A549 (cell line): ENCODE results near the gene TLCD3B. TPM values are rescaled to one million over a fixed set of nuclear protein-coding genes. Genes with fewer than 3 reads are reported as not detected.

Experiments
- ATAC-seq, 2 experiments: fragments of 200-7000 bp in 1 of 2; fragments of >200 bp in 1 of 2; cut with Nextera tagmentation in 1 of 2; cut with Tn5 transposase in 1 of 2; 3 replicates each; pipeline versions ENCODE4 v1.8.0 to v1.9.1; 2018 to 2020; ENCODE audit warnings: mild to moderate bottlenecking in 1 of 2, moderate library complexity in 1 of 2
- CTCF ChIA-PET: fragments of 300-600 bp; sonication (Branson Sonifier 250); formaldehyde crosslinking; extraction: SDS; loops from one replicate; lab custom pipeline; 2021; ENCODE audit warnings: antibody characterized with exemption, inconsistent platforms; lab: Yijun Ruan, JAX
- POLR2A ChIA-PET: fragments of 350-600 bp; formaldehyde crosslinking; extraction: SDS; loops from one replicate; lab custom pipeline; 2021; ENCODE audit warnings: antibody characterized with exemption, inconsistent platforms; lab: Yijun Ruan, JAX
- DNase-seq, 2 experiments: peaks; one replicate each; pipeline versions ENCODE4 v3.0.0 to v3.0.0-alpha.2; 2011 to 2016; ENCODE audit warnings: low read depth in 1 of 2, low spot score in 1 of 2
- FAIRE-seq: peaks from 2 replicates; lab custom pipeline; 2011; peaks lifted over from hg19 to GRCh38; lab: Jason Lieb, UNC
- H3K27ac ChIP-seq, 2 experiments: fragments of >200 bp; sonication (Bioruptor Twin); formaldehyde crosslinking; 3 replicates each; pipeline ENCODE4 v1.5.1; 2016 to 2017
- H3K4me1 ChIP-seq: fragments of >200 bp; sonication (Bioruptor Twin); formaldehyde crosslinking; 3 replicates; pipeline ENCODE4 v1.6.1; 2016
- H3K4me2 ChIP-seq: fragments of >200 bp; sonication (Bioruptor Twin); formaldehyde crosslinking; 3 replicates; pipeline ENCODE4 v1.6.1; 2016
- H3K4me3 ChIP-seq: fragments of >200 bp; sonication (Bioruptor Twin); formaldehyde crosslinking; 3 replicates; pipeline ENCODE4 v1.5.1; 2016
- H3K9me3 ChIP-seq: fragments of >200 bp; sonication (Bioruptor Twin); formaldehyde crosslinking; 3 replicates; pipeline ENCODE4 v1.6.1; 2016
- BHLHE40 ChIP-seq: IDR thresholded peaks from 2 replicates; pipeline ENCODE4 v1.6.1; 2012; ENCODE audit warnings: low read depth, low read length, inconsistent platforms
- CBX8 ChIP-seq: fragments of 200-600 bp; sonication (generic); IDR thresholded peaks from 2 replicates; pipeline ENCODE4 v1.6.1; 2016
- CEBPB ChIP-seq, 2 experiments: fragments of >200 bp in 1 of 2; sonication (Bioruptor Twin) in 1 of 2; formaldehyde crosslinking in 1 of 2; IDR thresholded peaks; 2 replicates each; pipeline ENCODE4 v1.6.1; 2012 to 2016
- CHD2 ChIP-seq: fragments of 150-350 bp; IDR thresholded peaks from 2 replicates; pipeline ENCODE4 v1.6.1; 2014; ENCODE audit warnings: low read length; ENCODE audit not compliant: partially characterized antibody
- CHD4 ChIP-seq: fragments of 200-600 bp; sonication (generic); IDR thresholded peaks from 2 replicates; pipeline ENCODE4 v1.6.1; 2016; ENCODE audit warnings: antibody characterized with exemption, mild to moderate bottlenecking, borderline replicate concordance
- EP300 ChIP-seq, 2 experiments: fragments of >200 bp; sonication (Bioruptor Twin); formaldehyde crosslinking; IDR thresholded peaks; 2 replicates in 1 of 2; 3 replicates in 1 of 2; pipeline ENCODE4 v1.6.1; 2016 to 2017
- FOSB ChIP-seq: fragments of 250-450 bp; sonication (Bioruptor Pico); IDR thresholded peaks from 2 replicates; pipeline ENCODE4 v1.5.0; 2020; ENCODE audit warnings: mild to moderate bottlenecking, moderate library complexity
- FOXS1 ChIP-seq: fragments of 250-450 bp; sonication (Bioruptor Pico); IDR thresholded peaks from 2 replicates; pipeline ENCODE4 v1.5.0; 2020; ENCODE audit warnings: mild to moderate bottlenecking, moderate library complexity
- GATA3 ChIP-seq: IDR thresholded peaks from 2 replicates; pipeline ENCODE4 v1.6.1; 2012; ENCODE audit warnings: borderline replicate concordance
- HEYL ChIP-seq: fragments of 250-450 bp; sonication (Bioruptor Pico); IDR thresholded peaks from 2 replicates; pipeline ENCODE4 v1.8.0; 2021; ENCODE audit warnings: mild to moderate bottlenecking, moderate library complexity
- HOXA7 ChIP-seq: fragments of 250-450 bp; sonication (Bioruptor Pico); IDR thresholded peaks from 2 replicates; pipeline ENCODE4 v1.5.0; 2020; ENCODE audit warnings: mild to moderate bottlenecking, moderate library complexity
- JUNB ChIP-seq: fragments of >200 bp; sonication (Bioruptor Twin); formaldehyde crosslinking; IDR thresholded peaks from 2 replicates; pipeline ENCODE4 v1.6.1; 2016
- MAFK ChIP-seq: fragments of 450-650 bp; IDR thresholded peaks from 2 replicates; pipeline ENCODE4 v1.6.1; 2014; ENCODE audit not compliant: partially characterized antibody
- MYC ChIP-seq: IDR thresholded peaks from 2 replicates; pipeline ENCODE4 v1.6.1; 2012; ENCODE audit warnings: mild to moderate bottlenecking, inconsistent platforms, low read length, improper control_type of control experiment, borderline replicate concordance
- NPAS2 ChIP-seq: fragments of 250-450 bp; sonication (Bioruptor Pico); IDR thresholded peaks from 2 replicates; pipeline ENCODE4 v1.8.0; 2022; ENCODE audit warnings: mild to moderate bottlenecking, moderate library complexity, borderline replicate concordance
- NR3C1 ChIP-seq: fragments of >200 bp; sonication (Bioruptor Twin); formaldehyde crosslinking; IDR thresholded peaks from 3 replicates; pipeline ENCODE4 v1.6.1; 2017
- RNF2 ChIP-seq: fragments of 200-600 bp; sonication (generic); IDR thresholded peaks from 2 replicates; pipeline ENCODE4 v1.6.1; 2016; ENCODE audit warnings: low read depth, mild to moderate bottlenecking, antibody characterized with exemption, moderate library complexity, borderline replicate concordance
- SREBF2 ChIP-seq: fragments of 450-650 bp; IDR thresholded peaks from 2 replicates; pipeline ENCODE4 v1.6.1; 2014; ENCODE audit warnings: mild to moderate bottlenecking, moderate library complexity
- TFCP2L1 ChIP-seq: fragments of 250-450 bp; sonication (Bioruptor Pico); IDR thresholded peaks from 2 replicates; pipeline ENCODE4 v1.5.0; 2021; ENCODE audit warnings: mild to moderate bottlenecking
- ZC3H11A ChIP-seq: fragments of 450-650 bp; IDR thresholded peaks from 2 replicates; pipeline ENCODE4 v1.6.1; 2014; ENCODE audit warnings: antibody characterized with exemption, mild to moderate bottlenecking
- ZNF302 ChIP-seq: fragments of 250-450 bp; sonication (Bioruptor Pico); IDR thresholded peaks from 2 replicates; pipeline ENCODE4 v1.9.0; 2021; ENCODE audit warnings: inconsistent platforms, mild to moderate bottlenecking, moderate library complexity
- WGBS: methylation state at CpG from one replicate; pipeline ENCODE4 v1.1.6; 2017; ENCODE audit errors: missing lambda C conversion rate; 5-methylcytosine and 5-hydroxymethylcytosine counted together
- polyA plus RNA-seq, 4 experiments: library from polyadenylated mRNA; depleted of rRNA in 3 of 4; stranded (reverse); fragments of >200 nt; fragmentation: RNase III in 1 of 4; extraction: RNeasy Plus Mini Kit Qiagen cat#74134 plus additional on column Dnase treatment in 1 of 4; gene quantifications; 2 replicates in 3 of 4; 3 replicates in 1 of 4; pipeline ENCODE4 v1.2.3, GENCODE V29; 2011 to 2017
- TF ChIP-seq, protein P1 (sequence below): fragments of 250-450 bp; sonication (Bioruptor Pico); IDR thresholded peaks from 2 replicates; pipeline ENCODE4 v1.5.0; 2020; ENCODE audit warnings: low read depth, mild to moderate bottlenecking, moderate library complexity
- TF ChIP-seq, protein P2 (sequence below): fragments of 450-650 bp; IDR thresholded peaks from 2 replicates; pipeline ENCODE4 v1.6.1; 2014; ENCODE audit warnings: antibody characterized with exemption
- TF ChIP-seq, protein P3 (sequence below): IDR thresholded peaks from 2 replicates; pipeline ENCODE4 v1.6.1; 2012; ENCODE audit warnings: low read depth, borderline replicate concordance

Gene TLCD3B
- polyA plus RNA-seq, 2 of the 4 experiments (the other 2 are of a cell fraction) = 0.30 to 0.68 TPM

DNA sequence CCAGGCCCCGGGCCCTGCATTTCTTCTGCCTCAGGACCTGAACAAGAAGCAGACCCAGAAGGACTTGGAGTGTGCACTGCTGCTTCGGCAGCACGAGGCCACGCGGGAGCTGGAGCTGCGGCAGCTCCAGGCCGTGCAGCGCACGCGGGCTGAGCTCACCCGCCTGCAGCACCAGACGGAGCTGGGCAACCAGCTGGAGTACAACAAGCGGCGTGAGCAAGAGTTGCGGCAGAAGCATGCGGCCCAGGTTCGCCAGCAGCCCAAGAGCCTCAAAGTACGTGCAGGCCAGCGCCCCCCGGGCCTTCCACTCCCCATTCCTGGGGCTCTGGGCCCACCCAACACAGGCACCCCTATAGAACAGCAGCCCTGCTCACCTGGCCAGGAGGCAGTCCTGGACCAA lies 44.8 kb downstream of the TLCD3B start:
- Histone ChIP-seq H3K4me1 (no peaks in the 10 kb centered on the region), H3K27ac (no peak overlapping the region), H3K9me3 (no peaks in the 10 kb centered on the region), H3K4me3 (no peak overlapping the region), H3K4me2 (no peak overlapping the region)
- CTCF ChIA-PET = interaction anchor here (0.7 to 5.3 kb wide), 2 partner anchors 19 to 169 kb away, joined by 3 to 22 read pairs; no protein-coding TSS in a partner anchor
- TF ChIP-seq MAFK = no peak
- POLR2A ChIA-PET = no interaction called here
- FAIRE-seq (no peak), ATAC-seq (no peak), DNase-seq (no peak)
- WGBS = 94% methylated on average over 20 of the region's 20 CpGs

DNA sequence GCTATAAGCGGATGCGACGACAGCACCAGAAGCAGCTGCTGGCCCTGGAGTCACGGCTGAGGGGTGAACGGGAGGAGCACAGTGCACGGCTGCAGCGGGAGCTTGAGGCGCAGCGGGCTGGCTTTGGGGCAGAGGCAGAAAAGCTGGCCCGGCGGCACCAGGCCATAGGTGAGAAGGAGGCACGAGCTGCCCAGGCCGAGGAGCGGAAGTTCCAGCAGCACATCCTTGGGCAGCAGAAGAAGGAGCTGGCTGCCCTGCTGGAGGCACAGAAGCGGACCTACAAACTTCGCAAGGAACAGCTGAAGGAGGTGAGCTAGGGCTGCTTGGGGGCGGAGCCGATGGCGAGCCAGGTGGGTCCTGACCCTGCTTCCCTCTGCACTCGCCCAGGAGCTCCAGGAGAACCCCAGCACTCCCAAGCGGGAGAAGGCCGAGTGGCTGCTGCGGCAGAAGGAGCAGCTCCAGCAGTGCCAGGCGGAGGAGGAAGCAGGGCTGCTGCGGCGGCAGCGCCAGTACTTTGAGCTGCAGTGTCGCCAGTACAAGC lies 45.7 kb downstream of the TLCD3B start:
- no peaks in the 10 kb centered on the region for H3K9me3 ChIP-seq
- WGBS = 98% methylated on average over 27 of the region's 28 CpGs
- H3K4me2 ChIP-seq = no peak overlapping the region
- ChIA-PET CTCF (interaction anchor here (0.6 to 5.3 kb wide), 5 partner anchors 10 to 169 kb away, joined by 3 to 22 read pairs (median 3); partner anchors contain the start of gene C16orf92), POLR2A (interaction anchor here (1.0 to 1.2 kb wide), 3 partner anchors 8 to 161 kb away, joined by 3 to 6 read pairs (median 3); partner anchors contain the start of gene TAOK2)
- DNase-seq (no peak), ATAC-seq (no peak), FAIRE-seq (no peak)
- TF ChIP-seq NR3C1 = no peak
- no peak for TF ChIP-seq CHD2
- no peak for TF ChIP-seq SREBF2
- no peak for TF ChIP-seq RNF2
- TF ChIP-seq CBX8 = no peak
- no peak for TF ChIP-seq JUNB
- no peak for TF ChIP-seq ZC3H11A
- no peak for TF ChIP-seq EP300 (IDR thresholded peaks at IDR 0.05)
- no peak for TF ChIP-seq MYC
- no peaks in the 10 kb centered on the region for H3K4me1 ChIP-seq
- H3K4me3 ChIP-seq = no peak overlapping the region
- no peak overlapping the region for H3K27ac ChIP-seq

DNA sequence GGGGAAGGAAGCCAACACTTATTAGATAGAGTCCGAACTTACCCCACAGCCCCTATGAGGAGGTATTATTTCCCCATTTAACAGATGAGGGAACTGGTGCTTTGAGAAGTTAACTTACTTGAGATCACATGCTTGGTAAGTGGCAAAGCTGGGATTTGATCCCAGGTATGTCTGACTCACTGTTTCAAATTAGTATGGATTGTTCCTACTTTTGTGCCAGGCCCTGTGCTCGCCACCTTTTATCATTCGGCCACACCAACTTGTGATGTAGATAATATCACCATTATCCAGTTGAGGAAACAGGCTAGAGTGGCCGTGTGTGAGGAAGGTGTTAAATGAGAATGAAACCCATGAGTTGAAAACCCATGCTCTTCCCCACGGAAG lies 46.3 kb downstream of the TLCD3B start:
- ChIA-PET CTCF (interaction anchor here (0.6 to 5.3 kb wide), 4 partner anchors 9 to 47 kb away, joined by 3 to 22 read pairs (median 4); partner anchors contain the start of gene C16orf92), POLR2A (interaction anchor here (1.1 to 1.2 kb wide), 2 partner anchors 9 to 161 kb away, joined by 3 read pairs; no protein-coding TSS in a partner anchor)
- no peaks in the 10 kb centered on the region for H3K4me1 ChIP-seq
- ATAC-seq (no peak), FAIRE-seq (no peak), DNase-seq (no peak)
- TF ChIP-seq ZNF302 (CRISPR knock-in tag) = no peak
- no peak for TF ChIP-seq FOSB
- TF ChIP-seq BHLHE40 = no peak
- no peak for TF ChIP-seq CHD2
- TF ChIP-seq HEYL = no peak
- no peak for TF ChIP-seq HOXA7
- no peak for TF ChIP-seq TFCP2L1 (CRISPR knock-in tag)
- TF ChIP-seq GATA3 = no peak
- no peaks in the 10 kb centered on the region for H3K9me3 ChIP-seq
- no peak overlapping the region for H3K4me2 ChIP-seq
- H3K27ac ChIP-seq = no peak overlapping the region
- no peak overlapping the region for H3K4me3 ChIP-seq
- 90% methylated on average over 5 of the region's 5 CpGs for WGBS

DNA sequence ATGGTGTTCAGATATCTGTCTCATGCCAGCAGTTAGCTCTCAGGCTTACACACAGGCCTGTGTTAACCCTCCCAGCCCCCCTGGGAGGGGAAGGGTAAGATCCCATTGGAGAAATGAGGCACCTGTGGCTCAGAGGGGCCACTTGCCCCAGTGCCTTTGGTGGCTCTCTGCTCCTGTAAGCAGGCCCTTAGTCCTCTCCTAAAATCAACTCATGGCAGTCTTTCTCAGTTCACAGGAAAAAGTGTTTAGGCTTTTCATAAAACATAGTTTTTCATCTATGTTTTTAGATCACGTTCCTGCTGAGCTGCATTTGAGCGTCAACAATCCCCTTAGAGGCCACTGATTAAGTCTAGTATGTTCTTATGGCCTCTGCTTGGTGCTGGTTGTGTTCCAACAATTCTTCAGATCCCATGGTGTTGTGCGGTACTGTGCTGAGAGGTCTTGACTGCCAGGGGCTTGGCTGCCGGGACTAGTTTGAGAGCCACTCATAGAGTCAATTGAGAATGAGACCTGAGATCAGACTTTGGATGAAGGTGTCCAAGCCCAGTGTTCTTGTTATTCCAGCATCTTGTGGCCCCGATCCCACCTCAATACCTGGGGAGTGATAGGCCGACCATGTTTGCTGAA lies 46.8 kb downstream of the TLCD3B start:
- POLR2A ChIA-PET = no interaction called here
- Histone ChIP-seq H3K4me3 (no peak overlapping the region), H3K4me1 (no peaks in the 10 kb centered on the region), H3K4me2 (no peak overlapping the region), H3K27ac (no peak overlapping the region), H3K9me3 (no peaks in the 10 kb centered on the region)
- TF ChIP-seq FOXS1 (no peak), CEBPB (IDR thresholded peaks at IDR 0.05) (no peak), CBX8 (no peak), NPAS2 (CRISPR knock-in tag) (no peak), MAFK (no peak), CHD4 (no peak), BHLHE40 (no peak), ZNF302 (CRISPR knock-in tag) (no peak)
- TF ChIP-seq, protein P1, sequence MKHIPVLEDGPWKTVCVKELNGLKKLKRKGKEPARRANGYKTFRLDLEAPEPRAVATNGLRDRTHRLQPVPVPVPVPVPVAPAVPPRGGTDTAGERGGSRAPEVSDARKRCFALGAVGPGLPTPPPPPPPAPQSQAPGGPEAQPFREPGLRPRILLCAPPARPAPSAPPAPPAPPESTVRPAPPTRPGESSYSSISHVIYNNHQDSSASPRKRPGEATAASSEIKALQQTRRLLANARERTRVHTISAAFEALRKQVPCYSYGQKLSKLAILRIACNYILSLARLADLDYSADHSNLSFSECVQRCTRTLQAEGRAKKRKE (CRISPR knock-in tag) = no peak
- TF ChIP-seq, protein P2, sequence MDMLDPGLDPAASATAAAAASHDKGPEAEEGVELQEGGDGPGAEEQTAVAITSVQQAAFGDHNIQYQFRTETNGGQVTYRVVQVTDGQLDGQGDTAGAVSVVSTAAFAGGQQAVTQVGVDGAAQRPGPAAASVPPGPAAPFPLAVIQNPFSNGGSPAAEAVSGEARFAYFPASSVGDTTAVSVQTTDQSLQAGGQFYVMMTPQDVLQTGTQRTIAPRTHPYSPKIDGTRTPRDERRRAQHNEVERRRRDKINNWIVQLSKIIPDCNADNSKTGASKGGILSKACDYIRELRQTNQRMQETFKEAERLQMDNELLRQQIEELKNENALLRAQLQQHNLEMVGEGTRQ = no peak
- TF ChIP-seq, protein P3, sequence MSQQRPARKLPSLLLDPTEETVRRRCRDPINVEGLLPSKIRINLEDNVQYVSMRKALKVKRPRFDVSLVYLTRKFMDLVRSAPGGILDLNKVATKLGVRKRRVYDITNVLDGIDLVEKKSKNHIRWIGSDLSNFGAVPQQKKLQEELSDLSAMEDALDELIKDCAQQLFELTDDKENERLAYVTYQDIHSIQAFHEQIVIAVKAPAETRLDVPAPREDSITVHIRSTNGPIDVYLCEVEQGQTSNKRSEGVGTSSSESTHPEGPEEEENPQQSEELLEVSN = no peak
- CTCF ChIA-PET = interaction anchor here (0.9 to 5.3 kb wide), 6 partner anchors 9 to 48 kb away, joined by 3 to 22 read pairs (median 4); partner anchors contain the start of gene TAOK2
- ATAC-seq (no peak), DNase-seq (no peak), FAIRE-seq (no peak)
- whole genome bisulfite sequencing = 89% methylated on average over 6 of the region's 6 CpGs
